NCI-H345 treated with DMSO at 0.1 percent for 48 hours (cell line): Measurements from ENCODE around the gene MYO1B.
"Not testable (repeated sequence)": the region's sequence is repeated elsewhere in the genome, so short reads cannot be mapped to it uniquely, and the experiment has no call there.

ENCODE experiments used
- DNase-seq: peaks from one replicate; lab custom pipeline; 2025; ENCODE audit not compliant: unreplicated experiment; lab: John Stamatoyannopoulos, UW

The MYO1B gene

GRCh38 chr2:191441496-191442214 is 196.5 kb downstream of the MYO1B start:
- no peak for DNase-seq

- no peak for DNase-seq
Measured at GRCh38 chr2:191443446-191443845, 198.2 kb downstream of the MYO1B start.

GRCh38 chr2:191446910-191447309 is 201.7 kb downstream of the MYO1B start:
- DNase-seq: no peak

- DNase-seq: no peak
Measured at GRCh38 chr2:191451116-191451515, 205.9 kb downstream of the MYO1B start.

- no peak for DNase-seq
Measured at GRCh38 chr2:191452065-191452464, 206.9 kb downstream of the MYO1B start.

GRCh38 chr2:191453761-191454160 is 208.6 kb downstream of the MYO1B start:
- no peak for DNase-seq

- DNase-seq: not testable (repeated sequence)
Measured at GRCh38 chr2:191456506-191456905, 211.3 kb downstream of the MYO1B start.

- no peak for DNase-seq
Measured at GRCh38 chr2:191459158-191459557, 214.0 kb downstream of the MYO1B start.

- no peak for DNase-seq
Measured at GRCh38 chr2:191462370-191462769, 217.2 kb downstream of the MYO1B start.

GRCh38 chr2:191463790-191464189 is 218.6 kb downstream of the MYO1B start:
- DNase-seq: no peak

GRCh38 chr2:191465766-191466420 is 220.7 kb downstream of the MYO1B start:
- no peak for DNase-seq

- no peak for DNase-seq
Measured at GRCh38 chr2:191467113-191467512, 221.9 kb downstream of the MYO1B start.

- no peak for DNase-seq
Measured at GRCh38 chr2:191470306-191470705, 225.1 kb downstream of the MYO1B start.

GRCh38 chr2:191474464-191474863 is 229.3 kb downstream of the MYO1B start:
- DNase-seq: no peak
